Measurements from ENCODE around the gene CMYA5.
A peak's percentile ranks its signal among the peaks of the same experiment; 100 is the strongest.
"Not testable (repeated sequence)": the region's sequence is repeated elsewhere in the genome, so short reads cannot be mapped to it uniquely, and the experiment has no call there.

The CMYA5 gene

GRCh38 chr5:79746642-79747569, 57.3 kb downstream of the CMYA5 start:
- DNase-seq (ENCODE audit: low read depth), result no peak

GRCh38 chr5:79750611-79751510, 61.2 kb downstream of the CMYA5 start:
- no peak for DNase-seq (ENCODE audit: low read depth)

GRCh38 chr5:79753092-79753491, 63.5 kb downstream of the CMYA5 start:
- no peak for DNase-seq (ENCODE audit: low read depth)

DNA sequence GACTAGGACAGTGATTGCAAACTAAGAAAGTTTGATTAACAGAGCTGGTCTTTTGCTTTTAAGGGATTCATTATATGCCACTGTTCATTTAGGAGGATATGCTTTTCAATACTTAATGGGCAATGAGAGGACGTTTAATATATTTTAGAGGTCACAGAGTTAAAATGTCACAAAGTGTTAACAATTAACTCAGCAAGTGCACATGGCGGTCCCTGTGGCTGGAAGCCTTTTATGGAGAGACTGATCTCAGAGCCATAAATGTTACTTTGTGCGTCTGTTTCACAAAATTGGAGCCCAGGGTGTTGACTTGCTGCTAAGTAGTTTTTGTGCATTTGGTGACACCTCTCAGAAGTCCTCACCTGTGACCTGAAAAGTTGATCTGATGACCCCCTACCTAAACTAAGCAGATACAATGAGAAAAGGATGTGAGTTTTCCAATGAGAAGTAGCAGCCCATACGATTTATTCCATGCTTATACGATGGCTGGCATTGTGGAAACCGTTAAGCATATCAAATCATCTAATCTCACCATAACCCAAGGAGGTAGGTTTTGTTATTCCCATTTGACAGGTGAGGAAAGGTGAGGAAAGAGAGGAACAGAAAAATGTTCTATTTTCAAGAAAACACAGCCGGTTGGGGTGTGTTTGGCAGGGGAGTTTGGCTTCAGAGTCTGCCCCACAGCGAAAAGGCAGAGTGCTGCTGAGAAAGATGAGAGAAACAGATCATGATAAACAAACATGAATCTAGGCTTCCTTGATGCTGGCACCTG, 64.4 kb downstream of the CMYA5 start:
- no peak for DNase-seq (ENCODE audit: low read depth)

DNA sequence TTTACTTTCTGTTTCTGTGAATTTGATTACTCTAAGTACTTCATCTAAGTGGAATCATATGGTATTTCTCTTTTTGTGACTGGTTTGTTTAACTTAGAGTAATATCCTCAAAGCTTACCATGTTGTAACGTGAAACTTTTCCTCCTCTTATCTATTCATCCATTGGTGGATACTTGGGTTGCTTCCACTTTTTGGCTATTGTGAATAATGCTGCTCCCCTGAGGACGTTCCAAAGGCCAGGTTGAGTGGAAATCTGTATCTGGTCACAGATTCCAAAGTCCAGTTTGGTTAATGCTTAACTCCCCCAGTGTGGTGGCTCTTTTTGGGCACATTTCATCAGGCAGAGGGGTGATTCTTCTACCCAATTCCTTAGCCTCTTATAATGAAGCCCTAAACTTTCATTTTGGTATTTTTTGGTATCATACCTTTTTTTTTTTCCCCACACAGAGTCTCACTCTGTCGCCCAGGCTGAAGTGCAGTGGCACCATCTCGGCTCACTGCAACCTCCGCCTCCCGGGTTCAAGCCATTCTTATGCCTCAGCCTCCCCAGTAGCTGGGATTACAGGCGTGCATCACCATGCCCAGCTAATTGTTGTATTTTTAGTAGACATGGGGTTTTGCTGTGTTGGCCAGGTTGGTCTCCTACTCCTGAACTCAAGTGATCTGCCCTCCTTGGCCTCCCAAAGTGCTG, 65.4 kb downstream of the CMYA5 start:
- DNase-seq (ENCODE audit: low read depth), result no peak

GRCh38 chr5:79756076-79756475, 66.4 kb downstream of the CMYA5 start:
- no peak for DNase-seq (ENCODE audit: low read depth)

GRCh38 chr5:79759436-79759835, 69.8 kb downstream of the CMYA5 start:
- DNase-seq (ENCODE audit: low read depth), result peak; percentile 41

GRCh38 chr5:79759848-79760247, 70.2 kb downstream of the CMYA5 start:
- DNase-seq (ENCODE audit: low read depth), result no peak

GRCh38 chr5:79762929-79763328, 73.3 kb downstream of the CMYA5 start:
- no peak for DNase-seq (ENCODE audit: low read depth)

DNA sequence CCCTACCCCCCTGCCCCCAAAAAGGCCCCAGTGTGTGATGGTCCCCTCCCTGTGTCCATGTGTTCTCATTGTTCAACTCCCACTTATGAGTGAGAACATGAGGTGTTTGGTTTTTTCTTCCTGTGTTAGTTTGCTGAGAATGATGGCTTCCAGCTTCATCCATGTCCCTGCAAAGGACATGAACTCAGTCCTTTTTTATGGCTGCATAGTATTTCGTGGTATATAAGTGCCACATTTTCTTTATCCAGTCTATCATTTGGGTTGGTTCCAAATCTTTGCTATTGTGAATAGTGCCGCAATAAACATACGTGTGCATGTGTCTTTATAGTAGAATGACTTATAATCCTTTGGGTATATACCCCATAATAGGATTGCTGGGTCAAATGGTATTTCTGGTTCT, 74.5 kb downstream of the CMYA5 start:
- DNase-seq (ENCODE audit: low read depth), result not testable (repeated sequence)

- peak; percentile 61 for DNase-seq (ENCODE audit: low read depth)
Observed at GRCh38 chr5:79771387-79771786, 81.8 kb downstream of the CMYA5 start.

DNA sequence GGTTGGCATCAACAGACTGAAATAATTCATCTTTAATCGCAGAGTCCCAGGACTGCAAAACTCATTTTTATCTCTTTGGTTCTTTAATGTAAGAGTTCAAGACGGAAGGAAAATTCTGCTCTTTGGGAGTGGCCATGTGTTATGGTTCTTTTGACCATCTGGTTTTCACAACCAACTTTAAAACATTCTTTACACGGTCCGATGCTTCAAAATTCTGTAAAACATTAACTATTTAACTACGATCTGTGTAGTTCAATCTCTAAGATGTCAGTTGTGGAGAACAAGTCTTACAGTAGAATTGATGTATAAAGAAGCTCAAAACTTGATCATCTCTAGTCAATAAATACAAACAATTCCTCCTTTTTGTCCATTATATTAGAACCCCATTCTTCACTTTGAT, 83.0 kb downstream of the CMYA5 start:
- no peak for DNase-seq (ENCODE audit: low read depth)

GRCh38 chr5:79773612-79774011, 84.0 kb downstream of the CMYA5 start:
- DNase-seq (ENCODE audit: low read depth), result no peak

- peak; percentile 4 for DNase-seq (ENCODE audit: low read depth)
Observed at GRCh38 chr5:79774171-79774854, 84.7 kb downstream of the CMYA5 start.

DNA sequence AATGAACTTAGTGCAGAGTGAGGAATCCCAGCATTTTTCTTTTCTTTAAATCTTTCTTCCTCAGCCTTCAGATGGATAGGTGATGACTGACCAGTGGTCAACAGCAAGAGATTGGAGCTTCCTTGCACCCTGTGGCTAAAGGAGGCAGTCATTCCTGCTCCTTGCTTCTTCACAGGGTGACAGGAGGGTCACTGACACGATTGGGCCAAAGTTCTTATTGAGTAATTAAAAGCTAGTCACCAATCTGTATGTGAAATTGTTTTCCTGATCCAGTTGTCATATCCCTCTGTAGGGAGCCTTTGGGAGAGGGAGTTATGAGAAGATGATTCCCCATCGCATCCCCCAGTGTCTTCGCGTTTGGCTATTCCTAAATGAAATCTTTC, 85.2 kb downstream of the CMYA5 start:
- DNase-seq (ENCODE audit: low read depth), result no peak

DNA sequence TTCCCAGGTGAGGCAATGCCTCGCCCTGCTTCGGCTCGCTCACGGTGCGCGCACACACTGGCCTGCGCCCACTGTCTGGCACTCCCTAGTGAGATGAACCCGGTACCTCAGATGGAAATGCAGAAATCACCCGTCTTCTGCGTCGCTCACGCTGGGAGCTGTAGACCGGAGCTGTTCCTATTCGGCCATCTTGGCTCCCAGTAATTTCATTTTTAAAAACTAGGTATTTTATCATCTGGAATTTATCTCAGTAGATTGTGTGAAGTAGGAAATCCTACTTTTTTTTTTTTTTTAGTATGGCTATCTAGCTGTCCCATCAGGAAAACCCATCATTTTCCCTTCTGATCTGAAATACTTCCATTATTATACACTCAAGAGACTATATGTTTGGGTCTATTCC, 95.1 kb downstream of the CMYA5 start:
- not testable (repeated sequence) for DNase-seq (ENCODE audit: low read depth)

DNA sequence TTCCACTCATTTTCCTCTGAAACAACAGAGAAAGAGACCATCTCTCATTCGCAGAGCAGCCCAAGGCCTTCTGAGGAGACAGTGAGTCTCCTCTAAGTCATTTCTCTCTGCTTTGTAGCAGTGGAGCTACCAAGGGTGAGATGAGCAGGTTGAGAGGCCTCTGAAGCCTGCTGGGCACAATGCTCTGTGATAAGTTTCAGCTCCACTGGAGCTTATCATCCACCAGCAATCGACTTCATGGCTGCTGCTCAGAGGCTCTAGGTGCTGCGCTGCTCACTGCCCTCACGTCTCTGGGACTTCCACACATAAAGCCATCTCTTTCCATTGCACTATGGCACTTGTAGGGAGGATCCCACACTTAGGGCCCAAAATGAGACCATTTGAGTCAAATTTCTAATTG, 96.3 kb downstream of the CMYA5 start:
- DNase-seq (ENCODE audit: low read depth), result no peak

GRCh38 chr5:79787448-79787847, 97.8 kb downstream of the CMYA5 start:
- no peak for DNase-seq (ENCODE audit: low read depth)

GRCh38 chr5:79791843-79792242, 102.2 kb downstream of the CMYA5 start:
- DNase-seq (ENCODE audit: low read depth), result no peak

GRCh38 chr5:79792463-79792862, 102.8 kb downstream of the CMYA5 start:
- DNase-seq (ENCODE audit: low read depth), result no peak

DNA sequence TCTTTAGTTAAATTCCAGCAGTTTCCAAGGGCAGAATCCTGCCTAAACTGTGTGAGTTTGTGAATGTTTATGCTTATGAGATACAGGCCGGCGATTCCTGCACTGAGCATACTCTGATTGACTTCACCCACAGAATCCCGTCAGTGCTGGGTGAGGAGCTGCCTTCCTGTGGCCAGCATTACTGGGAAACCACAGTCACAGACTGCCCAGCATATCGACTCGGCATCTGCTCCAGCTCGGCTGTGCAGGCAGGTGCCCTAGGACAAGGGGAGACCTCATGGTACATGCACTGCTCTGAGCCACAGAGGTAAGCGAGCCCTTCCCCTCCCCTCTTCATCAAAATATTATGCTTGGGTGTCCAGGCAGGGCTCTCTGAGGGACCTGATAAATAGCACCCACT, 103.7 kb downstream of the CMYA5 start:
- no peak for DNase-seq (ENCODE audit: low read depth)
